MM.1S (cell line): ENCODE data around the gene CYYR1.

Experiments
- DNase-seq: peaks from one replicate; pipeline ENCODE4 v3.0.0-alpha.2; 2015
- H2AFZ ChIP-seq: fragments of 300-600 bp; sonication (generic); 2 replicates; pipeline ENCODE4 v1.6.0; 2016; ENCODE audit warnings: antibody characterized with exemption, low read length
- H3F3A ChIP-seq: fragments of 300-600 bp; sonication (generic); 2 replicates; pipeline ENCODE4 v1.6.1; 2016; ENCODE audit warnings: mild to moderate bottlenecking, antibody characterized with exemption, low read length, moderate library complexity, mixed read lengths; ENCODE audit not compliant: insufficient read depth
- H3K27ac ChIP-seq: fragments of 300-600 bp; sonication (generic); 2 replicates; pipeline ENCODE4 v1.5.1; 2016; ENCODE audit warnings: mild to moderate bottlenecking, low read length
- H3K27me3 ChIP-seq: fragments of 300-600 bp; sonication (generic); replicated peaks from 2 replicates; pipeline ENCODE4 v1.6.0; 2016; ENCODE audit warnings: low read length; ENCODE audit not compliant: insufficient read depth
- H3K36me3 ChIP-seq: fragments of 300-600 bp; sonication (generic); replicated peaks from 2 replicates; pipeline ENCODE4 v1.6.1; 2016; ENCODE audit warnings: mild to moderate bottlenecking, low read length, mixed read lengths; ENCODE audit not compliant: insufficient read depth
- H3K4me1 ChIP-seq: fragments of 300-600 bp; sonication (generic); 2 replicates; pipeline ENCODE4 v1.6.1; 2016; ENCODE audit warnings: low read length, mixed read lengths
- H3K4me2 ChIP-seq: fragments of 300-600 bp; sonication (generic); 2 replicates; pipeline ENCODE4 v1.6.0; 2016; ENCODE audit warnings: low read depth, low read length
- H3K4me3 ChIP-seq: fragments of 300-600 bp; sonication (generic); 2 replicates; pipeline ENCODE4 v1.5.1; 2016; ENCODE audit warnings: low read length, mixed read lengths
- H3K79me2 ChIP-seq: fragments of 300-600 bp; sonication (generic); 2 replicates; pipeline ENCODE4 v1.6.1; 2016; ENCODE audit warnings: mixed run types, low read length, mixed read lengths
- H3K9ac ChIP-seq: fragments of 300-600 bp; sonication (generic); 2 replicates; pipeline ENCODE4 v1.6.1; 2016; ENCODE audit warnings: low read length, mixed read lengths
- H3K9me2 ChIP-seq: fragments of 300-600 bp; sonication (generic); replicated peaks from 2 replicates; pipeline ENCODE4 v1.6.1; 2016; ENCODE audit warnings: mild to moderate bottlenecking, low read length, mixed read lengths; ENCODE audit not compliant: insufficient read depth
- H3K9me3 ChIP-seq: fragments of 300-600 bp; sonication (generic); replicated peaks from 2 replicates; pipeline ENCODE4 v1.6.1; 2016; ENCODE audit warnings: mild to moderate bottlenecking, low read length, mixed read lengths; ENCODE audit not compliant: insufficient read depth
- H4K20me1 ChIP-seq: fragments of 300-600 bp; sonication (generic); 2 replicates; pipeline ENCODE4 v1.6.1; 2016; ENCODE audit warnings: mild to moderate bottlenecking, low read length, moderate library complexity, mixed read lengths; ENCODE audit not compliant: insufficient read depth
- EZH2 ChIP-seq: fragments of 300-600 bp; sonication (generic); optimal IDR thresholded peaks from 2 replicates; pipeline ENCODE3; 2017; ENCODE audit warnings: low read depth, mild to moderate bottlenecking, antibody characterized with exemption, low read length, mixed read lengths
- EZH2phosphoT487 ChIP-seq: fragments of 300-600 bp; sonication (generic); IDR thresholded peaks from 2 replicates; pipeline ENCODE4 v1.6.1; 2018; ENCODE audit warnings: antibody characterized with exemption, low read length
- TF ChIP-seq, protein P1 (sequence below): fragments of 300-600 bp; sonication (generic); IDR thresholded peaks from 2 replicates; pipeline ENCODE4 v1.5.1; 2016; ENCODE audit warnings: antibody characterized with exemption, low read length, mixed read lengths

The CYYR1 gene

DNA sequence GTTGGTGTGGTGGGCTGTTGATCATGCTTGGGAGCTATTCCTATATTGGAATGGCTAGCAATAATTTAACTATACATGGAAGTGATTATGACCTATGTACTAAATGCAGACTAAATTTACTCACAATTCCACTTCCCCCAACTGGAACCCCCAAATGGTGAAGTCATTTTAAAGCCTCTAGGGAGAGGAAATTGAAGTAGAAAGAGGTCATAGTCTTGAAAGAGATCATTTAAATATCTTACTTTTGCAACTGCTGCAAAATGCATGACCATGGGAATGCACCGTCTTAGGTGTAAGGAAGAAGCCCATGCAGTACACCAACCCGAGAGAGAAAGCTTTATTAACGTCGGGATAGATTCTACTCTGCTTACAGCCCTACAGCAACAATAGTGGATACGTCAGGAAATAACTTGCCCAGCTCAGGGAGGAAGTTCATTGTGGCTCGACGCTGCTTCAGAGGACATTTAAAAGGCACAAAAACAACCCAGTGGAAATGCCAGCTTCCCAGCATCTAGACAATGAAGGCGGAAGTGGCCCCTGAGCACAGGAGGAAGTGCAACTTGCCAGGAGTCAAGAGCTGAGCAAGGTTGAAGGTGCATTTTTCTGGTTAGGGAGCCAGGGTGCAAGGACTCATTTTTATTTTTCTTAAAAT lies 26.5 kb downstream of the CYYR1 start:
- no peak for DNase-seq
- Histone ChIP-seq H3K27ac (no peak overlapping the region), H3K4me1 (no peaks in the 10 kb centered on the region), H3K27me3 (no peaks in the 10 kb centered on the region), H2AFZ (no peak overlapping the region), H3K9me3 (no peaks in the 10 kb centered on the region), H3K4me3 (no peak overlapping the region), H3K36me3 (no peaks in the 10 kb centered on the region), H4K20me1 (no peaks in the 10 kb centered on the region), H3K4me2 (no peak overlapping the region), H3K79me2 (no peaks in the 10 kb centered on the region), H3F3A (no peaks in the 10 kb centered on the region), H3K9ac (no peak overlapping the region), H3K9me2 (no peaks in the 10 kb centered on the region)
- TF ChIP-seq EZH2: no peak
- TF ChIP-seq, protein P1, sequence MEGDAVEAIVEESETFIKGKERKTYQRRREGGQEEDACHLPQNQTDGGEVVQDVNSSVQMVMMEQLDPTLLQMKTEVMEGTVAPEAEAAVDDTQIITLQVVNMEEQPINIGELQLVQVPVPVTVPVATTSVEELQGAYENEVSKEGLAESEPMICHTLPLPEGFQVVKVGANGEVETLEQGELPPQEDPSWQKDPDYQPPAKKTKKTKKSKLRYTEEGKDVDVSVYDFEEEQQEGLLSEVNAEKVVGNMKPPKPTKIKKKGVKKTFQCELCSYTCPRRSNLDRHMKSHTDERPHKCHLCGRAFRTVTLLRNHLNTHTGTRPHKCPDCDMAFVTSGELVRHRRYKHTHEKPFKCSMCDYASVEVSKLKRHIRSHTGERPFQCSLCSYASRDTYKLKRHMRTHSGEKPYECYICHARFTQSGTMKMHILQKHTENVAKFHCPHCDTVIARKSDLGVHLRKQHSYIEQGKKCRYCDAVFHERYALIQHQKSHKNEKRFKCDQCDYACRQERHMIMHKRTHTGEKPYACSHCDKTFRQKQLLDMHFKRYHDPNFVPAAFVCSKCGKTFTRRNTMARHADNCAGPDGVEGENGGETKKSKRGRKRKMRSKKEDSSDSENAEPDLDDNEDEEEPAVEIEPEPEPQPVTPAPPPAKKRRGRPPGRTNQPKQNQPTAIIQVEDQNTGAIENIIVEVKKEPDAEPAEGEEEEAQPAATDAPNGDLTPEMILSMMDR: no peak
- no peak for TF ChIP-seq EZH2phosphoT487

DNA sequence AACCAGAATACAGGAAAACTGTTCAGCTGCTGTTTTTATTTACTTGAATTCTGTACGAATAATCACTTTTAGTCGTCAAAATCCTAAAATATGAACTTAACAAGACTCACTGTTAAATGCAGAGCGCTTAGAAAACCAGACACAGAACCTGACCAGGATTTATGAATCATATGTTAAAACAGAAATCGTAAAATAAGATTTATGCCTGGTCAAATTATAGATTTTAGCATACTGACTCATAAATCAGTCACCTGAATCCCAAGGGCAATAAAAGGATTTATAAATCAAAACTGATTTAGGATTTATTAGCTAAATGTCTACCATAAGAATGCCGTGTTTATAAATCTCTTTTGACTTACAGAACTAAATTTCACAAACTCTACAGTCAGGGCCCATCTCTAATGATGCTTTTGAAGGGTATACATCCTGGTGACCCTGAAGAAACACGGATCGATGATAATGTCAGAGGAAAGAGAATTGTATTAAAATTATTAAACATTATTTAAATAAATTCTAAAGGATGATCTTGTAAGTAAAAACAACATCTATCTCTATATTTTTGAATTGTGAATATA lies 28.8 kb downstream of the CYYR1 start:
- Histone ChIP-seq H4K20me1 (no peaks in the 10 kb centered on the region), H3K4me2 (no peak overlapping the region), H3K9me3 (no peaks in the 10 kb centered on the region), H3K36me3 (no peaks in the 10 kb centered on the region), H3K27ac (no peak overlapping the region), H3K27me3 (no peaks in the 10 kb centered on the region), H3F3A (no peaks in the 10 kb centered on the region), H3K4me3 (no peak overlapping the region), H2AFZ (no peak overlapping the region), H3K4me1 (no peaks in the 10 kb centered on the region), H3K9me2 (no peaks in the 10 kb centered on the region), H3K9ac (no peak overlapping the region), H3K79me2 (no peaks in the 10 kb centered on the region)
- no peak for DNase-seq
- TF ChIP-seq, protein P1: no peak
- TF ChIP-seq EZH2 (no peak), EZH2phosphoT487 (no peak)

DNA sequence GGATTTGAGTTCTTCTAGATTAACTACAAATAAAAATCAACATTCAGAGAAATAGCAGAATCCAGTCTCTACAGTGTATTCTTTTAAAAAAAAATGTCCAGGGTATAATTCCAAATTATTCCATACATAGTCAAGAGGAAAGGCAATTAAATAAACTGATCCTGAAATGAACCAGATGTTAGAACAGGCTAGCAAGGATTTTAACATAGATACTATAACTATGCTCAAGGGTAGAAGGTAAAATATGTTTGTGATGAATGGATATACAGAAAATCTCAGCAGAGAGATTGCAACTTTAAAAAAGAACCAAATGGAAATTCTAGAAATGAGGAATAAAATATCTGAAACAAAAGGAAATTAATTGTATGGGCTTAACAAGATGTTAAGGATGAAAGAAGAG lies 32.4 kb downstream of the CYYR1 start:
- no peaks in the 10 kb centered on the region for H3K9me2 ChIP-seq
- H3K79me2 ChIP-seq: no peaks in the 10 kb centered on the region

More for the DNA sequence above, 32.4 kb downstream of the CYYR1 start:
- H3K4me3 ChIP-seq: no peak overlapping the region
- no peak overlapping the region for H3K27ac ChIP-seq
- H2AFZ ChIP-seq: no peak overlapping the region
- no peaks in the 10 kb centered on the region for H3K27me3 ChIP-seq
- no peak overlapping the region for H3K4me2 ChIP-seq
- DNase-seq: no peak
- H3K36me3 ChIP-seq: no peaks in the 10 kb centered on the region
- H3F3A ChIP-seq: no peaks in the 10 kb centered on the region
- no peak for TF ChIP-seq EZH2phosphoT487
- no peak for TF ChIP-seq EZH2
- TF ChIP-seq, protein P1: no peak
- H3K9me3 ChIP-seq: no peaks in the 10 kb centered on the region
- no peak overlapping the region for H3K9ac ChIP-seq
- no peaks in the 10 kb centered on the region for H4K20me1 ChIP-seq
- no peaks in the 10 kb centered on the region for H3K4me1 ChIP-seq
